K562 (cell line): Measurements from ENCODE around the gene JADE2. TPM values are rescaled to one million over a fixed set of nuclear protein-coding genes. Genes with fewer than 3 reads are reported as not detected.
A peak's percentile ranks its signal among the peaks of the same experiment; 100 is the strongest.

Experiments used
- ATAC-seq: fragments of 200-7000 bp; cut with Tn5 transposase; 3 replicates; pipeline ENCODE4 v1.9.1; 2020; ENCODE audit warnings: moderate library complexity
- BruUV-seq: library from RNA; stranded (reverse); fragments of 400-500 nt; replicated peaks from 2 replicates; lab custom pipeline; 2021; lab: Mats Ljungman, UMichigan
- CTCF ChIA-PET: fragments of 300-600 bp; formaldehyde crosslinking; extraction: SDS; loops from one replicate; lab custom pipeline; 2021; ENCODE audit warnings: low intra/inter-chr PET ratio; lab: Yijun Ruan, JAX
- POLR2A ChIA-PET: fragments of 300-600, 350-650 bp; sonication (Branson Sonifier 250); formaldehyde crosslinking; extraction: SDS; loops from one replicate; lab custom pipeline; 2021; ENCODE audit warnings: antibody characterized with exemption, inconsistent platforms; lab: Yijun Ruan, JAX
- DNase-seq, 4 experiments: peaks; one replicate each; pipeline versions ENCODE4 v3.0.0 to v3.0.0-alpha.2; 2011 to 2018; ENCODE audit warnings: low spot score in 3 of 4, mixed read lengths in 3 of 4; ENCODE audit errors: extremely low read depth in 1 of 4
- FAIRE-seq: peaks from 2 replicates; lab custom pipeline; 2011; peaks lifted over from hg19 to GRCh38; lab: Jason Lieb, UNC
- H2AFZ ChIP-seq: 2 replicates; pipeline ENCODE4 v1.6.0; 2011; ENCODE audit warnings: low read depth, low read length, control low read depth, inconsistent platforms
- H3K27ac ChIP-seq: fragments of 200-600 bp; 3 replicates; pipeline ENCODE4 v1.8.0; 2011; ENCODE audit warnings: low read depth, mild to moderate bottlenecking, control low read depth, inconsistent platforms, low read length, moderate library complexity, mixed read lengths; ENCODE audit errors: extremely low read depth
- H3K27me3 ChIP-seq, 2 experiments: fragments of 300-600 bp in 1 of 2; 2 replicates in 1 of 2; 3 replicates in 1 of 2; pipeline versions ENCODE4 v1.6.0 to v1.8.0; 2011; ENCODE audit warnings: inconsistent platforms in 2 of 2, low read length in 2 of 2, mild to moderate bottlenecking in 1 of 2, mixed read lengths in 1 of 2, moderate library complexity in 1 of 2; ENCODE audit not compliant: control insufficient read depth in 2 of 2, insufficient read depth in 2 of 2
- H3K36me3 ChIP-seq: fragments of 300-600 bp; 3 replicates; pipeline ENCODE4 v1.8.0; 2011; ENCODE audit warnings: mild to moderate bottlenecking, low read length, inconsistent platforms; ENCODE audit not compliant: control insufficient read depth, insufficient read depth
- H3K4me1 ChIP-seq, 2 experiments: fragments of 200-600 bp in 1 of 2; replicated peaks in 1 of 2; 2 replicates in 1 of 2; 3 replicates in 1 of 2; pipeline versions ENCODE4 v1.5.1 to v1.8.0; 2011; ENCODE audit warnings: inconsistent platforms in 2 of 2, low read length in 2 of 2, mild to moderate bottlenecking in 1 of 2, mixed read lengths in 1 of 2, moderate library complexity in 1 of 2; ENCODE audit not compliant: control insufficient read depth in 2 of 2, insufficient read depth in 2 of 2
- H3K4me2 ChIP-seq: 2 replicates; pipeline ENCODE4 v1.6.1; 2011; ENCODE audit warnings: low read length, control low read depth, inconsistent platforms, mixed read lengths; ENCODE audit not compliant: insufficient read depth
- H3K4me3 ChIP-seq: fragments of 200-600 bp; sonication (generic), shearing (Covaris generic); 2 replicates; pipeline ENCODE4 v1.5.1; 2016; ENCODE audit warnings: control low read depth, inconsistent platforms
- H3K79me2 ChIP-seq: fragments of 200-600 bp; 3 replicates; pipeline ENCODE4 v1.8.0; 2011; ENCODE audit warnings: low read length, inconsistent platforms; ENCODE audit not compliant: control insufficient read depth, insufficient read depth
- H3K9ac ChIP-seq, 2 experiments: 2 replicates each; pipeline versions ENCODE4 v1.6.0 to v1.6.1; 2011; ENCODE audit warnings: low read depth in 2 of 2, low read length in 2 of 2, control low read depth in 1 of 2, inconsistent platforms in 1 of 2, mild to moderate bottlenecking in 1 of 2, mixed read lengths in 1 of 2; ENCODE audit not compliant: insufficient read depth in 1 of 2
- H3K9me1 ChIP-seq: one replicate; pipeline ENCODE4 v1.6.0; 2011; ENCODE audit warnings: inconsistent platforms, mild to moderate bottlenecking, low read length, moderate library complexity; ENCODE audit not compliant: control insufficient read depth, insufficient read depth
- H3K9me3 ChIP-seq: replicated peaks from 2 replicates; pipeline ENCODE4 v1.5.1; 2011; ENCODE audit warnings: low read depth, low read length, inconsistent platforms; ENCODE audit not compliant: control insufficient read depth, insufficient read depth
- H4K20me1 ChIP-seq: replicated peaks from 2 replicates; pipeline ENCODE4 v1.6.1; 2011; ENCODE audit warnings: low read length, inconsistent platforms, mixed read lengths; ENCODE audit not compliant: control insufficient read depth, insufficient read depth
- CBFB ChIP-seq: sonication (generic); formaldehyde crosslinking; IDR thresholded peaks from 2 replicates; pipeline ENCODE4 v1.4.0; 2020; ENCODE audit warnings: mild to moderate bottlenecking, missing genetic modification reagents
- KHSRP ChIP-seq: fragments of 450-650 bp; IDR thresholded peaks from 2 replicates; pipeline ENCODE4 v1.6.1; 2017
- MED1 ChIP-seq: sonication (generic); formaldehyde crosslinking; IDR thresholded peaks from 2 replicates; pipeline ENCODE4 v1.8.1; 2023; ENCODE audit warnings: missing genetic modification reagents, borderline replicate concordance
- YBX1 ChIP-seq: fragments of 450-650 bp; IDR thresholded peaks from 2 replicates; pipeline ENCODE4 v1.7.1; 2016; ENCODE audit warnings: mild to moderate bottlenecking
- ZSCAN32 ChIP-seq: fragments of 450-650 bp; formaldehyde crosslinking; IDR thresholded peaks from 2 replicates; pipeline ENCODE4 v1.4.0; 2020; ENCODE audit warnings: mild to moderate bottlenecking, moderate library complexity
- WGBS: fragments of 100-300 bp; shearing (Covaris generic); methylation state at CpG from one replicate; pipeline ENCODE4 v1.1.6; 2016; ENCODE audit warnings: low coverage, mixed read lengths; ENCODE audit not compliant: insufficient coverage; ENCODE audit errors: missing lambda C conversion rate; 5-methylcytosine and 5-hydroxymethylcytosine counted together
- in situ Hi-C: fragments of 300-500 bp; cut with MboI; formaldehyde crosslinking; loops from 4 replicates; pipeline ENCODE4 v1.15.0; 2018; ENCODE audit warnings: inconsistent platforms, mixed read lengths
- intact Hi-C: fragments of 100-400 bp; cut with micrococcal nuclease; formaldehyde crosslinking; loops from 2 replicates; pipeline ENCODE4 v1.14.2; 2022
- polyA plus RNA-seq, 8 experiments: library from polyadenylated mRNA; depleted of rRNA in 4 of 8; stranded (reverse) in 5 of 8; unstranded in 3 of 8; fragments of >200 nt; fragmentation: Nextera tagmentation in 2 of 8; fragmentation: Illumina TruSeq in 1 of 8; extraction: Ambion mirVana in 2 of 8; extraction: Trizol in 1 of 8; gene quantifications; 2 replicates each; pipeline versions ENCODE4 v1.2.1 to v1.2.3, GENCODE V29; 2011 to 2014; ENCODE audit warnings: inconsistent platforms in 1 of 8, missing spikeins in 1 of 8
- total RNA-seq, 7 experiments: library from RNA; depleted of rRNA in 6 of 7; stranded (reverse); fragments of >200 nt in 6 of 7; fragmentation: Illumina TruSeq in 2 of 7; extraction: Trizol in 2 of 7; gene quantifications; 2 replicates each; pipeline versions ENCODE4 v1.2.1 to v1.2.3, GENCODE V29; 2011 to 2021; ENCODE audit warnings: low replicate concordance in 1 of 7
- TF ChIP-seq, protein P1 (sequence below): fragments of 450-650 bp; IDR thresholded peaks from 2 replicates; pipeline ENCODE4 v1.6.1; 2016; ENCODE audit warnings: mild to moderate bottlenecking, moderate library complexity
- TF ChIP-seq, protein P2 (sequence below): sonication (generic); IDR thresholded peaks from 2 replicates; pipeline ENCODE4 v1.6.1; 2016

The JADE2 gene
- total and polyA plus RNA-seq, 9 of the 15 experiments (the other 6 are each of a cell fraction or from before 2014, with no cell fraction given), result 0.50 to 23.3 (median 9.1) TPM

DNA sequence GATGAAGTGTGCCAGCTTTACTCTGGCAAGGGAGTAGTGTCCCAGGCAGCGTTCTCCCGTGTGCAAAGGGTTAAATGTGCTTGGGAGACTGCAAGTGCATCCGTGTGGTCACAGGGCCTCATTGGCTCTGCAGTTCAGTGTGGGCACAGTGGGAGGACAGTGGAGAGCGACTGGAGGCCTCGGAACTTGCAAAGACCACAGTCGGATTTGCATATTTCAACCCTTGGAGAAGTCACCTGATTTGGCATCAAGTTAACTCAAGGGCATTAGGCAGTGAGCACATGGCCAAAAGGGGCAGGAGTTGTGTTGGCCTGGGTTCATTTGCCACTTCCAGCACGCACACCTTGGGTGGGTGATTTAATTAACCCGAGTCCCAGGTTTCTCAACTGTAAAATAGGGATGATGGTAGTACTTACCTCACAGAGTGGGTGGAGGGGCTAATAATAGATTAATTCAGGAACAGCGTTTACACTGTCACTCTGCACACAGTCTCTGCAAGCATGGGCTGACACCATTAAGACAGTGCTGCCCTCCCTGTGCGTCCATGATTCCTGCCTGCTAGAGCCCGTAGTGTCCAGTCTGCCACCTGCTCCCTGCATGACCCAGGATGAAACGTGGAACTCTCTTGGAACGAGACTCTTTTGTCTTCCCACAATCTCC, 22.7 kb downstream of the JADE2 start:
- in situ Hi-C loops (no loop called here), intact Hi-C loops (no loop called here)
- Histone ChIP-seq H3K9me3 (no peaks in the 10 kb centered on the region), H3K79me2 (no peaks in the 10 kb centered on the region), H3K27me3 (no peaks in the 10 kb centered on the region), H3K36me3 (peaks cover 27% of the 10 kb centered on the region; the same call in 1 of the 3 replicates), H3K27ac (no peak overlapping the region), H3K4me3 (no peak overlapping the region), H3K4me2 (no peak overlapping the region), H3K9me1 (no peaks in the 10 kb centered on the region), H3K4me1 (0 out of 5 replicates have a peak, but pooled peaks cover 0 to 2% of the 10 kb centered on the region in 2 experiments), H4K20me1 (no peaks in the 10 kb centered on the region; the same call in 1 of the 2 replicates), H3K9ac (peak overlapping the region in 1 of 2 experiments; percentile 50; a peak in 1 of 4 replicates), H2AFZ (no peak overlapping the region)
- TF ChIP-seq CBFB (CRISPR knock-in tag) (no peak), MED1 (CRISPR knock-in tag) (no peak), YBX1 (no peak), KHSRP (no peak), ZSCAN32 (CRISPR knock-in tag) (no peak)
- TF ChIP-seq, protein P1, sequence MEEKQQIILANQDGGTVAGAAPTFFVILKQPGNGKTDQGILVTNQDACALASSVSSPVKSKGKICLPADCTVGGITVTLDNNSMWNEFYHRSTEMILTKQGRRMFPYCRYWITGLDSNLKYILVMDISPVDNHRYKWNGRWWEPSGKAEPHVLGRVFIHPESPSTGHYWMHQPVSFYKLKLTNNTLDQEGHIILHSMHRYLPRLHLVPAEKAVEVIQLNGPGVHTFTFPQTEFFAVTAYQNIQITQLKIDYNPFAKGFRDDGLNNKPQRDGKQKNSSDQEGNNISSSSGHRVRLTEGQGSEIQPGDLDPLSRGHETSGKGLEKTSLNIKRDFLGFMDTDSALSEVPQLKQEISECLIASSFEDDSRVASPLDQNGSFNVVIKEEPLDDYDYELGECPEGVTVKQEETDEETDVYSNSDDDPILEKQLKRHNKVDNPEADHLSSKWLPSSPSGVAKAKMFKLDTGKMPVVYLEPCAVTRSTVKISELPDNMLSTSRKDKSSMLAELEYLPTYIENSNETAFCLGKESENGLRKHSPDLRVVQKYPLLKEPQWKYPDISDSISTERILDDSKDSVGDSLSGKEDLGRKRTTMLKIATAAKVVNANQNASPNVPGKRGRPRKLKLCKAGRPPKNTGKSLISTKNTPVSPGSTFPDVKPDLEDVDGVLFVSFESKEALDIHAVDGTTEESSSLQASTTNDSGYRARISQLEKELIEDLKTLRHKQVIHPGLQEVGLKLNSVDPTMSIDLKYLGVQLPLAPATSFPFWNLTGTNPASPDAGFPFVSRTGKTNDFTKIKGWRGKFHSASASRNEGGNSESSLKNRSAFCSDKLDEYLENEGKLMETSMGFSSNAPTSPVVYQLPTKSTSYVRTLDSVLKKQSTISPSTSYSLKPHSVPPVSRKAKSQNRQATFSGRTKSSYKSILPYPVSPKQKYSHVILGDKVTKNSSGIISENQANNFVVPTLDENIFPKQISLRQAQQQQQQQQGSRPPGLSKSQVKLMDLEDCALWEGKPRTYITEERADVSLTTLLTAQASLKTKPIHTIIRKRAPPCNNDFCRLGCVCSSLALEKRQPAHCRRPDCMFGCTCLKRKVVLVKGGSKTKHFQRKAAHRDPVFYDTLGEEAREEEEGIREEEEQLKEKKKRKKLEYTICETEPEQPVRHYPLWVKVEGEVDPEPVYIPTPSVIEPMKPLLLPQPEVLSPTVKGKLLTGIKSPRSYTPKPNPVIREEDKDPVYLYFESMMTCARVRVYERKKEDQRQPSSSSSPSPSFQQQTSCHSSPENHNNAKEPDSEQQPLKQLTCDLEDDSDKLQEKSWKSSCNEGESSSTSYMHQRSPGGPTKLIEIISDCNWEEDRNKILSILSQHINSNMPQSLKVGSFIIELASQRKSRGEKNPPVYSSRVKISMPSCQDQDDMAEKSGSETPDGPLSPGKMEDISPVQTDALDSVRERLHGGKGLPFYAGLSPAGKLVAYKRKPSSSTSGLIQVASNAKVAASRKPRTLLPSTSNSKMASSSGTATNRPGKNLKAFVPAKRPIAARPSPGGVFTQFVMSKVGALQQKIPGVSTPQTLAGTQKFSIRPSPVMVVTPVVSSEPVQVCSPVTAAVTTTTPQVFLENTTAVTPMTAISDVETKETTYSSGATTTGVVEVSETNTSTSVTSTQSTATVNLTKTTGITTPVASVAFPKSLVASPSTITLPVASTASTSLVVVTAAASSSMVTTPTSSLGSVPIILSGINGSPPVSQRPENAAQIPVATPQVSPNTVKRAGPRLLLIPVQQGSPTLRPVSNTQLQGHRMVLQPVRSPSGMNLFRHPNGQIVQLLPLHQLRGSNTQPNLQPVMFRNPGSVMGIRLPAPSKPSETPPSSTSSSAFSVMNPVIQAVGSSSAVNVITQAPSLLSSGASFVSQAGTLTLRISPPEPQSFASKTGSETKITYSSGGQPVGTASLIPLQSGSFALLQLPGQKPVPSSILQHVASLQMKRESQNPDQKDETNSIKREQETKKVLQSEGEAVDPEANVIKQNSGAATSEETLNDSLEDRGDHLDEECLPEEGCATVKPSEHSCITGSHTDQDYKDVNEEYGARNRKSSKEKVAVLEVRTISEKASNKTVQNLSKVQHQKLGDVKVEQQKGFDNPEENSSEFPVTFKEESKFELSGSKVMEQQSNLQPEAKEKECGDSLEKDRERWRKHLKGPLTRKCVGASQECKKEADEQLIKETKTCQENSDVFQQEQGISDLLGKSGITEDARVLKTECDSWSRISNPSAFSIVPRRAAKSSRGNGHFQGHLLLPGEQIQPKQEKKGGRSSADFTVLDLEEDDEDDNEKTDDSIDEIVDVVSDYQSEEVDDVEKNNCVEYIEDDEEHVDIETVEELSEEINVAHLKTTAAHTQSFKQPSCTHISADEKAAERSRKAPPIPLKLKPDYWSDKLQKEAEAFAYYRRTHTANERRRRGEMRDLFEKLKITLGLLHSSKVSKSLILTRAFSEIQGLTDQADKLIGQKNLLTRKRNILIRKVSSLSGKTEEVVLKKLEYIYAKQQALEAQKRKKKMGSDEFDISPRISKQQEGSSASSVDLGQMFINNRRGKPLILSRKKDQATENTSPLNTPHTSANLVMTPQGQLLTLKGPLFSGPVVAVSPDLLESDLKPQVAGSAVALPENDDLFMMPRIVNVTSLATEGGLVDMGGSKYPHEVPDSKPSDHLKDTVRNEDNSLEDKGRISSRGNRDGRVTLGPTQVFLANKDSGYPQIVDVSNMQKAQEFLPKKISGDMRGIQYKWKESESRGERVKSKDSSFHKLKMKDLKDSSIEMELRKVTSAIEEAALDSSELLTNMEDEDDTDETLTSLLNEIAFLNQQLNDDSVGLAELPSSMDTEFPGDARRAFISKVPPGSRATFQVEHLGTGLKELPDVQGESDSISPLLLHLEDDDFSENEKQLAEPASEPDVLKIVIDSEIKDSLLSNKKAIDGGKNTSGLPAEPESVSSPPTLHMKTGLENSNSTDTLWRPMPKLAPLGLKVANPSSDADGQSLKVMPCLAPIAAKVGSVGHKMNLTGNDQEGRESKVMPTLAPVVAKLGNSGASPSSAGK, result no peak
- TF ChIP-seq, protein P2, sequence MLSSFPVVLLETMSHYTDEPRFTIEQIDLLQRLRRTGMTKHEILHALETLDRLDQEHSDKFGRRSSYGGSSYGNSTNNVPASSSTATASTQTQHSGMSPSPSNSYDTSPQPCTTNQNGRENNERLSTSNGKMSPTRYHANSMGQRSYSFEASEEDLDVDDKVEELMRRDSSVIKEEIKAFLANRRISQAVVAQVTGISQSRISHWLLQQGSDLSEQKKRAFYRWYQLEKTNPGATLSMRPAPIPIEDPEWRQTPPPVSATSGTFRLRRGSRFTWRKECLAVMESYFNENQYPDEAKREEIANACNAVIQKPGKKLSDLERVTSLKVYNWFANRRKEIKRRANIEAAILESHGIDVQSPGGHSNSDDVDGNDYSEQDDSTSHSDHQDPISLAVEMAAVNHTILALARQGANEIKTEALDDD, result no peak
- no peak for ATAC-seq
- DNase-seq, result no peak
- 65% methylated on average over 13 of the region's 13 CpGs for WGBS
- no TSS peak for BruUV-seq
- no peak for FAIRE-seq
- ChIA-PET POLR2A (interaction anchor here (1.2 kb wide), 1 partner anchor 17 kb away, joined by 4 read pairs; no protein-coding TSS in a partner anchor), CTCF (no interaction called here)
